NCI-H2107 (cell line): Measurements from ENCODE around the gene TCAP.

Experiments used
- DNase-seq: peaks from one replicate; lab custom pipeline; 2025; lab: John Stamatoyannopoulos, UW

Gene TCAP

GRCh38 chr17:39651923-39652586 is 13.1 kb upstream of the TCAP start:
- no peak for DNase-seq

GRCh38 chr17:39652587-39653315 is 12.4 kb upstream of the TCAP start:
- no peak for DNase-seq

- no peak for DNase-seq
Observed at GRCh38 chr17:39653316-39653661, 11.9 kb upstream of the TCAP start.

- DNase-seq, result peak; percentile 54
Observed at GRCh38 chr17:39653662-39654331, 11.4 kb upstream of the TCAP start.

- no peak for DNase-seq
Observed at GRCh38 chr17:39655105-39655504, 10.0 kb upstream of the TCAP start.

GRCh38 chr17:39658346-39658745 is 6.8 kb upstream of the TCAP start:
- no peak for DNase-seq

- no peak for DNase-seq
Observed at GRCh38 chr17:39658760-39659159, 6.4 kb upstream of the TCAP start.

GRCh38 chr17:39659279-39660010 is 5.7 kb upstream of the TCAP start:
- no peak for DNase-seq

GRCh38 chr17:39660011-39660360 is 5.2 kb upstream of the TCAP start:
- no peak for DNase-seq

- no peak for DNase-seq
Observed at GRCh38 chr17:39660397-39661385, 4.5 kb upstream of the TCAP start.

GRCh38 chr17:39661744-39662541 is 3.2 kb upstream of the TCAP start:
- DNase-seq, result no peak

- no peak for DNase-seq
Observed at GRCh38 chr17:39662551-39663339, 2.4 kb upstream of the TCAP start.

- DNase-seq, result no peak
Observed at GRCh38 chr17:39663340-39663687, 1.8 kb upstream of the TCAP start.

GRCh38 chr17:39663688-39664580 is 1.2 kb upstream of the TCAP start:
- no peak for DNase-seq

- DNase-seq, result peak; percentile 25
Observed at GRCh38 chr17:39665642-39666224, 584 bp downstream of the TCAP start.

- DNase-seq, result no peak
Observed at GRCh38 chr17:39666231-39666600, 1.1 kb downstream of the TCAP start.

GRCh38 chr17:39666601-39667261 is 1.6 kb downstream of the TCAP start:
- no peak for DNase-seq
